Suppressor macrophage treated with lipopolysaccharide for 4 hours (primary cell): ENCODE data around the gene MVP.
"Not testable (repeated sequence)": the region's sequence is repeated elsewhere in the genome, so short reads cannot be mapped to it uniquely, and the experiment has no call there.

Experiments
- DNase-seq: peaks from one replicate; pipeline ENCODE4 v3.0.0-alpha.2; 2020

MVP gene

DNA sequence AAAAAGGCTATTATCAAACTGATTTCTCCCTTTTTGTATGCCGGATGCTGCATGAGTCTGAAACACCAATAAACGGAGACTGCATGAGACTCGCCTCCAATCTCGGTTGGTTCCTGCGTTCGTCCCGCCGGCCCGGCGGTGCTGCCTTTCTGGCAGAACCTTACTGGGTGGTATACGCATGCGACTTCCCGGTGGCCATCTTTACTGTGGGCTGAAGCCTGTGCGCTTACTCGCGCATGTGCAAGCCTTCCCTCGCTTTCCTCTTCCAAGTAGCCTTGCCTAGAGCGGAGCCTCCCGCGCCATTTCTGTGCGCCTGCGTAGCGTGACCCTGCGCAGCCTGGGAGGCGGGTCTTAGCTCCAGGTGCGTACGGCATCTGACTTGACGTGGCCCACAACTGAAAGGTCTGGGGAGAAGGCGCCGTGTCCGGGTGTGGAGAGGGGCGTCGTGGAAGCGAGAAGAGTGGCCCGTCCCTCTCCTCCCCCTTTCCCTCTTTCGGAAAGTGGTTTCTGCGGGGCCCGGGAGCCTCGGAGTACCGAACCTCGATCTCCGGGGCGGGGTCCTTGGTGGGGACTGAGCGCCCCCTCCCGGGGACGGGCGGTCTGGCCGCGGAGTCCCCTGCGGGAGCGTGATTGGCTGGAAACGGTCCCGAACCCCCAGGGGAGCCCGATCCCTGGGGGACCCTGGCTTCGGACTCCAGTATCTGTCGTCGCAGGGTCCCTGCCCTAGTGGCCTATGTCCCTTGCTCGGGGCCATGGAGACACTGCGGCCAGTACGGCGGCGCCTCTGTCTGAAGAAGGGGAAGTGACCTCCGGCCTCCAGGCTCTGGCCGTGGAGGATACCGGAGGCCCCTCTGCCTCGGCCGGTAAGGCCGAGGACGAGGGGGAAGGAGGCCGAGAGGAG is 4.2 kb upstream of the MVP start, which contains the start of gene PAGR1:
Gene PAGR1 (plus strand): TSS at position 360 of the 901 bp plus-strand sequence. CDS start 374 bp downstream, at position 734.
- DNase-seq: peak; percentile 99

DNA sequence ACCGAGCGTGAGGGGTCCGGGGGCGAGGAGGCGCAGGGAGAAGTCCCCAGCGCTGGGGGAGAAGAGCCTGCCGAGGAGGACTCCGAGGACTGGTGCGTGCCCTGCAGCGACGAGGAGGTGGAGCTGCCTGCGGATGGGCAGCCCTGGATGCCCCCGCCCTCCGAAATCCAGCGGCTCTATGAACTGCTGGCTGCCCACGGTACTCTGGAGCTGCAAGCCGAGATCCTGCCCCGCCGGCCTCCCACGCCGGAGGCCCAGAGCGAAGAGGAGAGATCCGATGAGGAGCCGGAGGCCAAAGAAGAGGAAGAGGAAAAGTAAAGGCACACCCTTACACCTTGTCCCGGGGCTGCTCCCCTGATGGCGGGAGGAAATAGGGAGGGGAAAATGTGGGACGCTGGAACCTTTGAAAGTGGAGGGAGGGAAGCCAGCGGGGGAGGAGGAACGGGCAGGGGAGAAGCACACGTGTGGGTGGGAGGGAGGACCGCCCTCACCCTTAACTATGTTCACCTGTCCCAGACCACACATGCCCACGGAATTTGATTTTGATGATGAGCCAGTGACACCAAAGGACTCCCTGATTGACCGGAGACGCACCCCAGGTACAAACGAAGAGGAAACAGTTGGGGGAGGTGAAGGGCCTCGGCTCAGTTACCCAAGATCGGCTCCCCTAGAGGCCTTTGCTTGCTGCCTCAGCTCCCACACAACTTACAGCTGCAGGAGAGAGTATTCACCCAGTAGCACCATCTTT is 3.4 kb upstream of the MVP start:
- DNase-seq: peak; percentile 62

DNA sequence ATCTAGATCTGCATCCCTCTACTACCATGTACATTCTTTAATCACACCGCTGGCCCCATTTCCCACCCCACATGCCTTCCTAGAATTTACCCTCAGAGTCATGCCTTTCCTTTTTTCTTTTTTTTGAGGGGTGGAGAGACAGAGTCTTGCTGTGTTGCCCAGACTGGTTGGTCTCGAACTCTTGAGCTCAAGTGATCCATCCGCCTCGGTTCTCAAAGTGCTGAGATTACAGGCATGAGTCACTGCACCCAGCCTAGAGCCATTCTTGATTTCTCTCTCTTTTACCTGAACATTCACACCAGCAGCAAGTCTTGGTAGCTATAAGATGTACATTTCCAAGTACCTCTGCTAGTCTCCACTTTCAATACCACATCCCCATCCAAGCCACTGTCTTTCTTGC is 2.2 kb upstream of the MVP start:
- no peak for DNase-seq

DNA sequence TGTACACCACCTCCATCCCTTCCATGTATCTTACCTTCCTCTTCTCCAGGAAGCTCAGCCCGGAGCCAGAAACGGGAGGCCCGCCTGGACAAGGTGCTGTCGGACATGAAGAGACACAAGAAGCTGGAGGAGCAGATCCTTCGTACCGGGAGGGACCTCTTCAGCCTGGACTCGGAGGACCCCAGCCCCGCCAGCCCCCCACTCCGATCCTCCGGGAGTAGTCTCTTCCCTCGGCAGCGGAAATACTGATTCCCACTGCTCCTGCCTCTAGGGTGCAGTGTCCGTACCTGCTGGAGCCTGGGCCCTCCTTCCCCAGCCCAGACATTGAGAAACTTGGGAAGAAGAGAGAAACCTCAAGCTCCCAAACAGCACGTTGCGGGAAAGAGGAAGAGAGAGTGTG is 756 bp upstream of the MVP start:
- DNase-seq: no peak

DNA sequence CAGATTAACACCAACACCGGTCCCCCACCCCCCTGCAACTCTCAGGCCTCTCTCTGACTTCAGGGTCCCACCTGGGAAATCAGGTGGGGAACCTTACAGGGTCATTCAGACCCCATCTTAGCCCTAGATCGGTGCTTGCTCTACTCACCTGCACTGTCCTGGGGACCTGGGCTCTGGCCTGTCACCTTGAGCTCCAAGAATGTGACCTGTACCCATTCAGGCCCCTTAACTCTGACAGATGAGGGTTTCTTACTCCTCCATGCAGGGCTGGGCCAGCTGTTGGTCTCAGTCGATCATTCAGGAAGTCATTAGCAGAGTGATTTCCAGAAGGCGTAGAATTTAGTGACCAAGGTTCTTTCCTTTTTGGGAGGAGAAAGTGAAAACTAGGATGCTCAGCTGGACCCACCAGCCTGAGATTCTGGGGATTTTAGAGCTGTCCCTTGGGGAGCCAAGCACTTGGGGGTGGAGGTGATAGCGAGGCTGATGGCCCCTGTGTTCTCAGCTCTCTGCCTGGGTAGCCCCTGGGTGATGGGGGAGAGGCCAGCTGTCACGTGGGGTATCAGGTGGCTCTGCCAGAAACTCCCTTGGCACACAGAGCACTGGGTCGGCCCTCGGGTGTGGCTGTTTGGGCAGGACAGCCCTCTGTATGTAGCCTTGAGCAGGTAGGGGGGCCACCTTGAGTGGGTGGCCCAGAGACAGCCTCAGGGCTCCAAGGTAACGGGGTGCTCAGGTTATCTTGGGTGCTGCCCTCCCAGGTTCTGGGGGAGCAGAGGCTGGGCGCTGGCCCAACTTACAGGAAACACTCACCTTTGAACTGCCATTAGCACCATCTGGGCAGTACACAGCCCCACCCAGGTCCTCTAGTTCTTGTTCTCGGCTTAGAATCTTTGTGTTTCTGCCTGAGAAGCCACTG is 724 bp downstream of the MVP start:
- peak; percentile 78 for DNase-seq

DNA sequence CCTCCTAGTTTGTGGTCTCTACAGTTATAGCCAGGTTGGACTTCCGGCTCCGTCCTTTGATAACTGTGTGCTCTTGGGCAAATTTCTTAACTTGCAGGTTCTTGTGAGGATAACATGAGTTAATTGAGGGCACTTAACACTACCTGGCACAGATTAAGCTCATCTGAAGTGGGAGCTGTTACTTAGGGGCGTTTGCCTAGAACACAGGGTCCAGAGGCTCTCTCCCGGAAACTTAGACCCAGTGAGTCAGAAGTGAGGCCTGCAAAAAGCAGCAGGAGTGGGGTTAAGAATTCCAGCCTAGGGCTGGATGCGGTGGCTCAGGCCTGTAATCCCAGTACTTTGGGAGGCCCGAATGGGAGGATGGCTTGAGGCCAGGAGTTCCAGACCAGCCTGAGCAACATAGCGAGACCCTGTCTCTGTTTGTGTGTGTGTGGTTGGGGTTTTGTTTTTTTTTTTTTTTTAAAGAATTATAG is 1.4 kb downstream of the MVP start:
- no peak for DNase-seq

DNA sequence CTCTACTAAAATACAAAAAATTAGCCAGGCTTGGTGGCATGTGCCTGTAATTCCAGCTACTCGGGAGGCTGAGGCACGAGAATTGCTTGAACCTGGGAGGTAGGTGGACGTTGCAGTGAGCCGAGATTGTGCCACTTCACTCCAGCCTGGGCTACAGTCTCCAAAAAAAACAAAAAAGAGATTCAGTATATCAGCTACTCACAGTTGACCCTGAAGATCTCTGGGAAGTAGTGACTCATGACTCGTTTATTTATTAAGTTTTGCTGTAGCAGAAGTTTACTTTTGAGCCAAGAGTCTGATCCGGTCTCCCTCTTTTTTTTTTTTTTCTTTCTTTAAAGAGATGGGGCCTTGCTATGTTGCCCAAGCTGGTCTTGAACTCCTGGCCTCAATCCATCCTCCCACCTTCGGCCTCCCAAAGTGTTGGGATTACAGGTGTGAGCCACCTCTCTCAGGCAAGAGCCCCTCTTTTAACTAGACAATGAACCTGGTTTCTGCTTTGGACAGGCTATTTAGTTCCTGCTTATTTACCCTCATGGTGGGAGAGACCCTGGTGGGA is 4.4 kb downstream of the MVP start:
- no peak for DNase-seq

DNA sequence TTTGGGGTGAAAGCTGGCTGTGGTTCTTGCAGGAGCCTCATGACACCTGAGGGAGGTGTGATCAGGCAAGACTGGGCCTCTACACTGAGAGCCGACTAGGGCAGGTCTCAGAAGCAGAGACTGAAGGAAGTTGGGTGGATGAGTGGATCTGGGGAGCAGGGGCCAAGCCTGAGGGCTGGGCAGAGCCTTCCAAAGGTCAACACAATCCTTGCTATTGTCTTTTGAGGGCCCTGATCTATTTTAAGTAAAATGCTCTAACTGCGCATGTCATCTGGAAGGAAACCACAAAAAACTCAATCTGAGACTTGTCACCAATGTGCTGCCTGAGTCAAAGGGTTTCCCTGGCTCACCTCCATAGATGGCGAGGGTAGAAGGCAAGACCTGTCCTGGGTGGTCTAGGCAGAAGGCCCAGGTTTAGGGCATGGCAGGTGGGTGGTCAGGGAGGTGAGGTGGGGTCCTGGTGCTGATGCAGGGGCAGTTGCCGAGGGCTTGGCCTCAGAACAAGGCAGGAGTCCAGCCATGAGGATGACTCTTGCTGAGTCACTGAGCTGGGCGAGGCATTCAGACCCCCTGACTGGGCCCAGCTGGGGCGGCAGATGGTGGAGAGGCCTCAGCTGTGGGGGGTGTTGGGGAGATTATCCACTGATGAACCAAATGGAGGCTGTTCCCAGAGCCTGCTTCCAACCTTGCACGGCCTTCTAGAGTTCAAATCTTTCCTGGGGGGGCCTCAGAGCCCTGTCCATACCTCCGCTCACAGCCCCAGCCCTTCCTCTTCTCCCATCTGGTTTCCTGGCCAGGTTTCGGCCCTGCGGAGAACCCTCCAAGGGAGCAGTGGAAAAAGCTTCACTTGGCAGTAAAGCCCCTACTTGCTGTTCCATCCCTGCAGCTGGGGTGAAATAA is 5.1 kb downstream of the MVP start:
- DNase-seq: no peak

DNA sequence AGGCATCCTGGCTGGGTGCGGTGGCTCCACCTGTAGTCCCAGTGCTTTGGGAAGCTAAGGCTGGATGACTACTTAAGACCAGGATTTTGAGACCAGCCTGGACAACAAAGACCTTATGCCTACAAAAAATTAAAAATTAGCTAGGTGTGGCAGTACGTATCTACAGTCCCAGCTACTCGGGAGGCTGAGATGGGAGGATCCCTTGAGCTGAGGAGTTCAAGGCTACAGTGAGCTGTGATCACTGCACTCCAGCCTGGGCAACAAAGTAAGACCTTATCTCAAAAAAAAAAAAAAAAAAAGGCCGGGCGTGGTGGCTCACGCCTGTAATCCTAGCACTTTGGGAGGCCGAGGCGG is 6.1 kb downstream of the MVP start:
- DNase-seq: no peak

DNA sequence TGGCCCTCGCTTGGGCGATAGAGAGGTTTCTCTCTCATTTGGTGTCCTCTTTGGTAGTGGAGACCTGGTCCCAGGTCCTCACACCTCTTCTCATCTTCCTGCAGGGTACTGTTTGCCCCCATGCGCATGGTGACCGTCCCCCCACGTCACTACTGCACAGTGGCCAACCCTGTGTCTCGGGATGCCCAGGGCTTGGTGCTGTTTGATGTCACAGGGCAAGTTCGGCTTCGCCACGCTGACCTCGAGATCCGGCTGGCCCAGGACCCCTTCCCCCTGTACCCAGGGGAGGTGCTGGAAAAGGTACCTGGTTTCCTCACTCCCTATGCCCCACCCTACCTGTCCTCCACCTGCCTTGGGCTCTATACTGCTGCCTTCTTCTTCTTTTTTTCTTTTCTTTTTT is 10.5 kb downstream of the MVP start:
- DNase-seq: no peak

DNA sequence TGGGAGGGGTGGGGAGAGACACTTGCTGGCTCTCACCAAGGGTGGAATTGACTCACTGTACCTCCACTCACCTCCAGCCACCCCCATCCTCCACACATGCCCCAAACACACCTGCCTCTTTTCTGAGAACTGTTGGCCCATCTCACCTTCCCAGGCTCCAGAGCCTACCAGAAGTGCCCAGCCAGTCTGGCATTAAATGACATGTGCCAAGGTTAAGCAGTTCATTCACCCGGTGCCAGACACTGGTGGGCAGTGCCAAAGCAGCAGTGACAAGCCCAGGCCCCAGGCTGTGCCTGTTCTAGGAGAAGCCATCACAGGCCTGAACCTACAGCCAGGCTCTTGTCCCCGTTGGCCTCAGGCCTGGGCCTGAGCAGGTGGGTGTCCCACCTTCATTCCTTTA is 11.2 kb downstream of the MVP start:
- DNase-seq: no peak

DNA sequence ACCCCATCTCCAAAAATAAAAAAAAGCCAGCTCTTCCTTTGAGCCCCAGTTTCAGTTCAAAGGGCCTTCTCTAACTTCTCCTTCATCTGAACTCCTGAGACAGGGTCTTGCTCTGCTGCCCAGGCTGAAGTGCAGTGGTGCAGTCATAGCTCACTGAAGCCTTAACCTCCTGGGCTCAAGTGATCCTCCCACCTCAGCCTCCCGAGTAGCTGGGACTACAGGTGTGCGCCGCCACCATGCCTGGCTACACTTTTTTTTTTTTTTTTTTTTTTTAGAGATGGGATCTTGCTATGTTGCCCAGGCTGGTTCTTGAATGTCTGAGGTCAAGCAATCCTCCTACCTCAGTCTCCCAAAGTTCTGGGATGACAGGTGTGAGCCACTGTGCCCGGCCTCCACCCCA is 13.0 kb downstream of the MVP start:
- not testable (repeated sequence) for DNase-seq

DNA sequence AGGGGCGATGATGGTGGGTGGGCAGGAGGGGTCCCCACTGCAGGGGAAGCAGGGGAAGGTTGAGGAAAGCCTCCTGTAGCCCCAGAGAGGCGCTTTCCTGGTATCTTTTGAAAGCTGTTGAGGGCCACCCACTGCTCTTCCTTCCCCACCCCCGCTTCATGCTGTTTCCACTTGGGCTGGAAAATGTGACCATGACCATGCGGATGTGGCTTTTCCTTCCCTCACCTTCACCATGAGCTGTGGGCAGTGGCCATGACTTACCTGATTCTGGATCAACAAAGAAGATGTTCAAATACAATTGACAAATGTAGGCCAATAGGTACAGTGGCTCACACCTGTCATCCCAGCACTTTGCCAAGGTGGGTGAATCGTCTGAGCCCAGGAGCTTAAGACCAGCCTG is 13.8 kb downstream of the MVP start:
- no peak for DNase-seq

DNA sequence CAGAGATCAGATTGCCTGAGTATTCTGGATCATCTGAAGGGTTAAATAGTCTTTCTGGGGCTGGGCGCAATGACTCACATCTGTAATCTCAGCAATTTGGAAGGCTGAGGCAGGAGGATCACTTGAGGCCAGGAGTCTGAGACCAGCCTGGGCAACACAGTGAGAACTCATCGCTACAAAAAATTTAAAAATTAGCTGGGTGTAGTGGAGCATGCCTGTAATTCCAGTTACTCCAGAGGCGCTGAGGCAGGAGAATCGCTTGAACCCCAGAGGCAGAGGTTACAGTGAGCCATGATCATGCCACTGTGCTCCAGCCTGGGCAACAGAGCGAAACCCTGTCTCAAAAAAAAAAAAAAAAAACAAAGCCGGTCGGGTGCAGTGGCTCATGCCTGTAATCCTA is 15.7 kb downstream of the MVP start:
- DNase-seq: no peak

DNA sequence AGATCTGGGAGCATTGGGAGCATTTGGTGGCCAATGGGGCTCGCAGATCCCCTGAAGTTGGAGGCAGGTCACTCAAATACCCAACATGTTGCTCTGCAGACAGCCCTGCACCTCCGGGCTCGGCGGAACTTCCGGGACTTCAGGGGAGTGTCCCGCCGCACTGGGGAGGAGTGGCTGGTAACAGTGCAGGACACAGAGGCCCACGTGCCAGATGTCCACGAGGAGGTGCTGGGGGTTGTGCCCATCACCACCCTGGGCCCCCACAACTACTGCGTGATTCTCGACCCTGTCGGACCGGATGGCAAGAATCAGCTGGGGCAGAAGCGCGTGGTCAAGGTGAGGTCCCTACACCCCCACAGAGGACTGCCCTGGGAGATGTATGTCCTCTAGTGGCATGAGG is 16.4 kb downstream of the MVP start:
- DNase-seq: no peak

DNA sequence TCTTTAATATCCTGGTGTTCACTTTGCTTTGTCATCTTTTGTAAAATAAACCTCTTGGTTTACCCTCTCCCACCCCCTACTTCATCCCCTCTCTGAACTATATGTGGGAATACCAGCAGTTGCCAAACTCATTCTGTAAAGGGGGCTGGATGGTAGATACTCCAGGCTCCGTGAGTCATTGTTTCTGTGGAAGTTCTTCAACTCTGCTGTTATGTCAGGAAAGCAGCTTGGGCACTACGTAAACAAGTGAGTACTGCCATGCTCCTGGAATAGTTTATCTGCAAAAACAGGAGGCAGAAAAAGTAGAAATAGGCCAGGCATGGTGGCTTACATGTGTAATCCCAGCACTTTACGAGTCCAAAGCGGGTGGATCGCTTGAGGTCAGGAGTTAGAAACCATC is 17.6 kb downstream of the MVP start:
- DNase-seq: no peak

DNA sequence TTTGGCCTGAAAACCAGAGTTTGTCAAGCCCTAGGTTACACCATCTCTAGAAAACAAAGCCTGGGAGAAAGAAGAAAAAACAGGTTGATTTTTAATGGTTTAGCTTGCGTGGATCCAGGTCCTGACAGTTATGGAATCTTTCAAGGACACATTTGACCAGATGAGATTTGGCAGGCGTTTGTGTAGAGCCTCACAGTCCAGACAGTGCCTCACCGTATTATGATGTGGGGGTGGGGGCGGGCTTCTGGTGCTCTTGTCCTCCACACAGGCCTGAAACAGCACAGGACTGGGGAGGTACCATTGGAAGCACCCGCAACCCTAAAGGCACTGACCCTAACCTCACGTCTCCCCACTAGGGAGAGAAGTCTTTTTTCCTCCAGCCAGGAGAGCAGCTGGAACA is 19.6 kb downstream of the MVP start:
- DNase-seq: no peak

DNA sequence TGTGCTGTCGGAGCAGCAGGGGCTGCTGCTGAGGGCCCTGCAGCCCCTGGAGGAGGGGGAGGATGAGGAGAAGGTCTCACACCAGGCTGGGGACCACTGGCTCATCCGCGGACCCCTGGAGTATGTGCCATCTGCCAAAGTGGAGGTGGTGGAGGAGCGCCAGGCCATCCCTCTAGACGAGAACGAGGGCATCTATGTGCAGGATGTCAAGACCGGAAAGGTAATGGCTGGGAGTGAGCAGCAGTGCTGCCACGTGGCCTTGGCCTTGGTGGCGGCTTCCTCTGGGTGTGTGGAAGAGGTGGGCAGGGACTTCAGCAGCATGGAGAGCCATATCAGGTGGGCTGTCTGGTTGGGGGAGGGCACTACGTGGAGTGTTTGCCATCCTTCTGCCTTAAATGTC is 20.0 kb downstream of the MVP start:
- DNase-seq: no peak

DNA sequence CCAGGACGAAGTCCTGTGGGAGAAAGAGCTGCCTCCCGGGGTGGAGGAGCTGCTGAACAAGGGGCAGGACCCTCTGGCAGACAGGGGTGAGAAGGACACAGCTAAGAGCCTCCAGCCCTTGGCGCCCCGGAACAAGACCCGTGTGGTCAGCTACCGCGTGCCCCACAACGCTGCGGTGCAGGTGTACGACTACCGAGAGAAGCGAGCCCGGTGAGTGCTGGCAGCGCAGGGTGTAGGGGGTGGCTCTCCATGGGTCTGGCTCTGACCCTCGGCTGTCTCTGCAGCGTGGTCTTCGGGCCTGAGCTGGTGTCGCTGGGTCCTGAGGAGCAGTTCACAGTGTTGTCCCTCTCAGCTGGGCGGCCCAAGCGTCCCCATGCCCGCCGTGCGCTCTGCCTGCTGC is 21.4 kb downstream of the MVP start:
- DNase-seq: no peak

DNA sequence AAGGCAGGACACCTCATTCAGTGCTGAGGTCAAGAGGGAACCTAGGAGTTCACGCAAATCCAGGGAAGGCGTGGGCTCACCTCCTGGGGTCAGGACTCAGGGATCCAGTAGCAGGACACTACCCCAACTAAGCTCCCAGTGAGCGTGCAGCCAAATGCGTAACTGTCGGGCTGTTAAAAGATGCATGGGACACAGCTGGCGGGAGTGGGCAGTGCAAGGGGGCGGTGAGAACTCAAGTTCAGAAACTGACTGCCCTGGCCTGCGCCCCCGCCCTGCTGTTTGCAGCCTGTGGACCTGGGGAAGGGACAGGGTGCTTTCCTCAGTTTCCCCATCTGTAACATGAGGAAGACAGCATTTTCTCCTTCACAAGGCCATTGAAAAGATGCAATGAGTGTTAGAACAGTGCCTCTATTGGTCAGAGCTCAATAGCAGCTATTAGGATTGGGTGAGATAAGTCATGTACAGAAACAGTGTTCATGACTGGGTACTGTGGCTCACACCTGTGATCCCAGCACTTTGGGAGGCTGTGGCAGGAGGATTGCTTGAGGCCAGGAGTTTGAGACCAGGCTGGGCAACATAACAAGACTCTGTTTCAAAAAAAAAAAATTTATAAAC is 22.6 kb downstream of the MVP start:
- no peak for DNase-seq

DNA sequence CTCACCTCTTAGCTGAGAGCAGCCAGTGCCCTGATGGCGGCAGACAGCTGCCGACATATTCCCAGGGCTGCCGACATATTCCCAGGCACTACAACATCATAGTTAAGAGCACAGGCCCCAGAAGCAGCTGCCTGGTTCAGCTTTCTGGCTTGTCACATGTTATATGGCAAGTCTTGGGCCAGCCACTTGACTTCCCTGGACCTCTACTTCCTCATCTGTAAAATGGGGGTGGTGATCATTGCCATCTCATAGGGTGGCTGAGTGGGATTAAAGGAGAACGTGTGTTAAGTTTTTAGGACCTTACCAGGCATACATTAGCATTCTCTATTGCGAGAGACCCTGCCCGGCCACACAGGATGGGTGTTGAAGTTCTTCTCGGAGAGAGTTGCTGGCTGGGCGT is 23.7 kb downstream of the MVP start:
- DNase-seq: no peak
